GM12878 (cell line): ENCODE data around the gene CLEC16A.

Experiments
- CTCF ChIP-seq, 3 experiments: IDR thresholded peaks in 2 of 3; conservative IDR thresholded peaks in 1 of 3; 2 replicates each; pipeline ENCODE4 v1.5.1; 2011; ENCODE audit warnings: low read depth in 3 of 3, low read length in 3 of 3, mild to moderate bottlenecking in 3 of 3, control low read depth in 2 of 3, moderate library complexity in 2 of 3, inconsistent platforms in 1 of 3, mixed read lengths in 1 of 3; ENCODE audit not compliant: control insufficient read depth in 2 of 3, insufficient read depth in 1 of 3; ENCODE audit errors: extremely low read depth in 1 of 3
- EP300 ChIP-seq, 2 experiments: fragments of 150-350 bp in 1 of 2; IDR thresholded peaks; 2 replicates each; pipeline ENCODE4 v1.6.1; 2011 to 2012; ENCODE audit warnings: low read depth in 2 of 2, low read length in 2 of 2, borderline replicate concordance in 1 of 2, improper control_type of control experiment in 1 of 2, inconsistent platforms in 1 of 2; ENCODE audit not compliant: control insufficient read depth in 1 of 2
- RAD21 ChIP-seq: IDR thresholded peaks from 2 replicates; pipeline ENCODE4 v1.6.1; 2011; ENCODE audit warnings: mild to moderate bottlenecking, low read depth, low read length, moderate library complexity; ENCODE audit not compliant: insufficient read depth
- SRF ChIP-seq, 2 experiments: IDR thresholded peaks; 2 replicates each; pipeline ENCODE4 v1.6.1; 2011; ENCODE audit warnings: low read depth in 2 of 2, low read length in 2 of 2, mild to moderate bottlenecking in 1 of 2, moderate library complexity in 1 of 2

DNA sequence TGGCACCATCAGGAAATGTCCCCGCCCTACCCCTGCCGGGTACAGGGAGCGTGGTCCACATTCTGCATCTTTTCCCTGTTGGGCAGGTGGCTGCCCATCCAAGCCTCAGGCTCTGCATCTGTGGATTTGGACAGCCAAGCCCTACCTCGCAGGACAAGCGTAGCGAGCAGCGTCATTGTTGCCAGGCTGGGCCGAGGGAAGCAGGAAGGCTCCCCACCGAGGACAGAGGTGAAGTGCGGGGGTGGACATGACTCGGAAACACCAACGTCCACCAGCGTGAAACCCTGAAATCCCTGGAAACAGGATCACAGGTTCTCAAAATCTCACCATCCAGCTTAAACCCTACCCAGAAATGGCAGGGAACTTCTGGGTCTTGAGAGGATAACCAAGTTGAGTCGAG, 238.0 kb downstream of the CLEC16A start:
- TF ChIP-seq SRF (IDR thresholded peaks at IDR 0.05; ENCODE audit: low read depth in 2 of 2, low read length in 2 of 2) (no peak), EP300 (IDR thresholded peaks at IDR 0.05; ENCODE audit: borderline replicate concordance in 1 of 2, control insufficient read depth in 1 of 2, low read depth in 2 of 2, low read length in 2 of 2) (no peak), RAD21 (no peak), CTCF (IDR thresholded peaks at IDR 0.05 in 2 of 3, conservative IDR thresholded peaks at IDR 0.05 in 1 of 3; ENCODE audit: control insufficient read depth in 2 of 3, extremely low read depth in 1 of 3, insufficient read depth in 1 of 3, low read depth in 3 of 3, low read length in 3 of 3) (no peak)
